Stimulated activated CD4-positive, alpha-beta T cell treated with anti-CD3 and anti-CD28 coated beads, Interleukin-1b, Interleukin-23, amount 100 ng/mL, for 24 hours (primary cell): ENCODE data around the gene PLCL2.
"Not testable (repeated sequence)": the region's sequence is repeated elsewhere in the genome, so short reads cannot be mapped to it uniquely, and the experiment has no call there.

Experiments
- DNase-seq, 4 experiments: peaks; one replicate each; pipeline ENCODE4 v3.0.0-alpha.2; 2020; ENCODE audit warnings: low read depth in 4 of 4, low spot score in 1 of 4

Gene PLCL2

GRCh38 chr3:17111586-17111985, 226.8 kb downstream of the PLCL2 start:
- no peak for DNase-seq

GRCh38 chr3:17115186-17115585, 230.4 kb downstream of the PLCL2 start:
- no peak for DNase-seq

GRCh38 chr3:17116007-17116600, 231.3 kb downstream of the PLCL2 start:
- no peak for DNase-seq

GRCh38 chr3:17118771-17119170, 234.0 kb downstream of the PLCL2 start:
- no peak for DNase-seq

GRCh38 chr3:17119201-17120072, 234.7 kb downstream of the PLCL2 start:
- DNase-seq, result no peak

- DNase-seq, result no peak
Observed at GRCh38 chr3:17120115-17120514, 235.4 kb downstream of the PLCL2 start.

- no peak for DNase-seq
Observed at GRCh38 chr3:17121336-17121735, 236.6 kb downstream of the PLCL2 start.

- no peak for DNase-seq
Observed at GRCh38 chr3:17122758-17123157, 238.0 kb downstream of the PLCL2 start.

- no peak for DNase-seq
Observed at GRCh38 chr3:17125738-17126442, 241.1 kb downstream of the PLCL2 start.

GRCh38 chr3:17128671-17129070, 243.9 kb downstream of the PLCL2 start:
- DNase-seq, result not testable (repeated sequence)

- no peak for DNase-seq
Observed at GRCh38 chr3:17129556-17129955, 244.8 kb downstream of the PLCL2 start.

- no peak for DNase-seq
Observed at GRCh38 chr3:17130956-17131355, 246.2 kb downstream of the PLCL2 start.

GRCh38 chr3:17132286-17133115, 247.7 kb downstream of the PLCL2 start:
- DNase-seq, result no peak

GRCh38 chr3:17133632-17134545, 249.1 kb downstream of the PLCL2 start:
- DNase-seq, result no peak

- DNase-seq, result no peak
Observed at GRCh38 chr3:17135696-17136095, 250.9 kb downstream of the PLCL2 start.

GRCh38 chr3:17136136-17136721, 251.5 kb downstream of the PLCL2 start:
- DNase-seq, result no peak

GRCh38 chr3:17137321-17137826, 252.6 kb downstream of the PLCL2 start:
- DNase-seq, result no peak

- DNase-seq, result no peak
Observed at GRCh38 chr3:17138246-17139039, 253.7 kb downstream of the PLCL2 start.
